HUES64 (cell line): Measurements from ENCODE around the gene SGIP1.

Experiments
- H3K27ac ChIP-seq: 2 replicates; pipeline ENCODE4 v1.7.0; 2013; ENCODE audit warnings: low read depth, low read length, inconsistent platforms
- H3K27me3 ChIP-seq: 2 replicates; pipeline ENCODE4 v1.6.1; 2013; ENCODE audit warnings: mild to moderate bottlenecking, low read length; ENCODE audit not compliant: insufficient read depth
- H3K36me3 ChIP-seq: 2 replicates; pipeline ENCODE4 v1.6.1; 2013; ENCODE audit warnings: mild to moderate bottlenecking, low read length; ENCODE audit not compliant: insufficient read depth
- H3K4me1 ChIP-seq: 2 replicates; pipeline ENCODE4 v1.6.1; 2013; ENCODE audit warnings: mild to moderate bottlenecking, low read length, moderate library complexity; ENCODE audit not compliant: insufficient read depth
- H3K4me3 ChIP-seq: 2 replicates; pipeline ENCODE4 v1.5.1; 2013; ENCODE audit warnings: mild to moderate bottlenecking, low read length, moderate library complexity
- H3K9ac ChIP-seq: 2 replicates; pipeline ENCODE4 v1.6.1; 2013; ENCODE audit warnings: mild to moderate bottlenecking, low read depth, low read length
- H3K9me3 ChIP-seq: 2 replicates; pipeline ENCODE4 v1.6.1; 2013; ENCODE audit warnings: low read depth, low read length; ENCODE audit not compliant: insufficient read depth
- WGBS: fragments of 150-250, 120-280 bp; methylation state at CpG from one replicate; pipeline ENCODE4 v1.1.7; 2013; ENCODE audit warnings: missing lambda C conversion rate; 5-methylcytosine and 5-hydroxymethylcytosine counted together

Gene SGIP1

GRCh38 chr1:66539491-66539890, 5.5 kb downstream of the SGIP1 start:
- Histone ChIP-seq H3K27ac (no peak overlapping the region), H3K9me3 (no peaks in the 10 kb centered on the region), H3K4me1 (peaks cover 24% of the 10 kb centered on the region), H3K36me3 (no peaks in the 10 kb centered on the region), H3K9ac (no peak overlapping the region), H3K4me3 (no peak overlapping the region), H3K27me3 (peaks cover 8% of the 10 kb centered on the region; the same call in 1 of the 2 replicates)
- 77% methylated on average over 1 of the region's 1 CpG for WGBS

- WGBS: 85% methylated on average over 3 of the region's 3 CpGs
- H3K36me3 ChIP-seq: no peaks in the 10 kb centered on the region
- H3K27me3 ChIP-seq: peaks cover under 1% of the 10 kb centered on the region; the same call in 1 of the 2 replicates
- no peak overlapping the region for H3K9ac ChIP-seq
- H3K4me1 ChIP-seq: peaks cover 24% of the 10 kb centered on the region
- H3K4me3 ChIP-seq: no peak overlapping the region
- no peaks in the 10 kb centered on the region for H3K9me3 ChIP-seq
- no peak overlapping the region for H3K27ac ChIP-seq
Measured at GRCh38 chr1:66540434-66541032, 6.6 kb downstream of the SGIP1 start.

GRCh38 chr1:66542314-66542713, 8.4 kb downstream of the SGIP1 start:
- Histone ChIP-seq H3K27ac (no peak overlapping the region), H3K27me3 (no peaks in the 10 kb centered on the region), H3K9ac (no peak overlapping the region), H3K9me3 (no peaks in the 10 kb centered on the region), H3K4me1 (peaks cover 24% of the 10 kb centered on the region), H3K4me3 (no peak overlapping the region), H3K36me3 (no peaks in the 10 kb centered on the region)
- WGBS: 93% methylated on average over 8 of the region's 8 CpGs

DNA sequence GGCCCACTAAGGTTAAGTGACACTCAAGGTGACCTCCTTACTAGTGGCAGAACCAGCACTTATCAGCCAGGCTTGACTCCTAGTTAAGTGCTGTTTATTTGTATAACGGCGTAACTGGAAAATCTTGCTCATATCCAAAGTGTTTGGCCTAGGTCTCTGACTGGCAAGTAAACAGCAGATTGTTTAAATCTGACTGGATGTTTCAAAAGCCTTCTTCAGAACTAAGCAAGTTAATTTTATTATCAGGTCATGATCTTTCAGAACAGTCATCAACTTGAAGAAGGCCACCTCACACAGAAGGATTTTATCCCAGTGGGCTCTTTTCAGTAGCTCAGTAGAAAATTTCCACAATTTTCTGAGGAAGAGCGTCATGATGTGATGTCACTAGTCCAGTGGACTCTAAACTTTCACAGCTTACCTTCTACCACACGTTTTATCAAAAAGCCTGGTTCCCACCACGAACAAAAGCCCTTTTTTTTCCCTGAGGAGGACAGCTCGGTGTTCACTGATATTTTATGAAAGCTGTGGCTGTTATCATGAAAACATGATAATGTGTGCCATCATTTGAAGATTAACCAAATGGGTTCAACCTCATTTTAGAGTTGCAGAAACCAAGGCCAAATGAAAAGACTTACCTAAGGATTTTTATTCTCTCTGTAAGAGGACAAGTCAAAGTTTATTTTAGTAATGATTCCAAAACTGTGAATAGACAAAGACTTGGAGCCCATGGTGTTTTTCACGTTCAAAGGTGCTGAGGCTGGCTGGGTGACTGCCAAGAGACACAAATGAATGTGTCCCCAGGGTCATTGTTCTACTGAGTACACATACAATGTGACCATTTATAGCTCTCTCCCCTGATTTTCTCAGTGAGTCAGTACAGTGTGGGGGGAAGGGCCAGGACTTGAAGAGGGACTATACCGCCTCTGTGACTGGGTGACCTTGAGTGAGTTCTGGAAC, 9.1 kb downstream of the SGIP1 start:
- H3K27ac ChIP-seq: no peak overlapping the region
- H3K9ac ChIP-seq: no peak overlapping the region
- 90% methylated on average over 8 of the region's 8 CpGs for WGBS
- peaks cover 24% of the 10 kb centered on the region for H3K4me1 ChIP-seq
- no peak overlapping the region for H3K4me3 ChIP-seq
- no peaks in the 10 kb centered on the region for H3K27me3 ChIP-seq
- no peaks in the 10 kb centered on the region for H3K36me3 ChIP-seq
- no peaks in the 10 kb centered on the region for H3K9me3 ChIP-seq

DNA sequence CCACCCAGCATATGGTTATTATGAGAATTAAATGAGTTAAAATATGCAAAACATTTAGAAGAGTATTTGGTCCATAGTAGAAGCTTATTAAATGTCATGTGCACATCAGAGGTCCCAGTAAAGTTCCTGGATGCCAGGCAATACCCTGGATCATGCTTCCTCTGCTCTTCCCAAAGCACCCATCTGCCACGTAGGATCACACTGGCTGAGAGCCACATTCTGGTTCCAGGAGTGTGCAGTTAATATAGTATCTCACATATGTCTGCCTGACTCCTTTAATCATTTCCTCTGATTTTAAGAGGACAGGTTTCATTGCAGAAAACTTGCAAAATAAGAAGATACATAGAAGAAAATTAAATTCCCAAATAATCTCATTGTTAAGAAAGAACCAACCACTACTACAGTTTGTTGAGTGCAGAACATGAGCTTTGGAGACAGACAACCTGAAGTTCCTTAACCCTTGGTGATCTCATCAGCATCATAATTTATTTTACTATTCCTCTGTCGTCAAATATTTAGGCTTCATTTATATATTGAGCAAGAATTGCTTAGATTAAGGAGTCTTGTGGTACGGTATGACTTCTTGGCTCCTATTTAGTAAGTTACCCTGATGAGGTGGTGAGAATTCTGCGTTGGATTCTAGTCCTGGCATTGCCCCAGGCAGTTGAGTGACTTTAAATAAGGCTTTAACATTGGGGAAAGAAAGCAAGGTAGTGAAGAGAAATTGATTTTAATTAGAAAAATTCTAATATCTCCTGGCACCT, 12.3 kb downstream of the SGIP1 start:
- Histone ChIP-seq H3K36me3 (no peaks in the 10 kb centered on the region), H3K9me3 (no peaks in the 10 kb centered on the region), H3K27ac (no peak overlapping the region), H3K27me3 (no peaks in the 10 kb centered on the region), H3K4me1 (peaks cover 2% of the 10 kb centered on the region), H3K4me3 (no peak overlapping the region), H3K9ac (no peak overlapping the region)
- 88% methylated on average over 3 of the region's 4 CpGs for whole genome bisulfite sequencing

DNA sequence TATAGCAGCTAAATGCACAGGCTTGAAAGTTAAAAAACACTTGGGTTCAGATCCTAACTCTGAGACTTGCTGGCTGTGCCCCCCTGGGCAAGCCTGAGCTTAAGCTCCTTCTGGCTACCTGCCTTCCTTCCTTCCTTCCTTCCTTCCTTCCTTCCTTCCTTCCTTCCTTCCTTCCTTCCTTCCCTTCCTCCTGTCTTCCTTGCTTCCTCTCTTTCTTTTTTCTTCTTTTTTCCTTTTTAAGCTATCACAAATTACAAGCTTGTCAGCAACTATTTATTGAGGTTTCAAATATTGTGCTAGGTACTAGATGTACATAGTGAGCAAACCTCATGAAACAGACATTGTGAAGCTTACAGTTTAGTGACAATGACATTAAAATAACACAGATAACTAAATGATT, 15.1 kb downstream of the SGIP1 start:
- H3K36me3 ChIP-seq: no peaks in the 10 kb centered on the region
- H3K9me3 ChIP-seq: no peaks in the 10 kb centered on the region
- H3K27me3 ChIP-seq: no peaks in the 10 kb centered on the region
- 0 out of 2 replicates have a peak, but pooled peaks cover 5% of the 10 kb centered on the region for H3K4me1 ChIP-seq
- H3K9ac ChIP-seq: no peak overlapping the region
- H3K4me3 ChIP-seq: no peak overlapping the region
- H3K27ac ChIP-seq: no peak overlapping the region

DNA sequence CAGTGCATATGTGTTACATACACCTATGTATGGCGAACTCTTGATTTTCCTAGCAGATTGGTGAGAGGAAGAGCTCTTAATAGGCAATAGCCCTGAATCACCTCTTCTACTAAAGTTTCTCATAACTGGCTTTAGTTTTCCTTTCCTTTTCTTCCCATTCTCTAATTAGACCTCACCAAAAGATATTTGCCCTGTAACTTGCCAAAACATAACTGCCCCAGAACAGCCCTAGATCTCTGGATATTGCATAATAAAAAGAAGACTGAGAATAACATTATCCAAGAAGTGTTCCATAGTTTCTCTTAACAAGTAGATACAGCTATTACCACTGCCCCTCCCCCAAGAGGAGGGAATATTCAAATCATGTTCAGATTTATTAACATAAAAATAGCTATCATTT, 16.3 kb downstream of the SGIP1 start:
- no peaks in the 10 kb centered on the region for H3K27me3 ChIP-seq
- H3K9ac ChIP-seq: no peak overlapping the region
- no peaks in the 10 kb centered on the region for H3K9me3 ChIP-seq
- no peak overlapping the region for H3K27ac ChIP-seq
- no peaks in the 10 kb centered on the region for H3K36me3 ChIP-seq
- no peak overlapping the region for H3K4me3 ChIP-seq
- WGBS: 100% methylated on average over 1 of the region's 1 CpG
- 0 out of 2 replicates have a peak, but pooled peaks cover 5% of the 10 kb centered on the region for H3K4me1 ChIP-seq

GRCh38 chr1:66552287-66552686, 18.3 kb downstream of the SGIP1 start:
- Histone ChIP-seq H3K9me3 (no peaks in the 10 kb centered on the region), H3K4me1 (0 out of 2 replicates have a peak, but pooled peaks cover 5% of the 10 kb centered on the region), H3K27ac (no peak overlapping the region), H3K27me3 (no peaks in the 10 kb centered on the region), H3K9ac (no peak overlapping the region), H3K36me3 (no peaks in the 10 kb centered on the region), H3K4me3 (no peak overlapping the region)
- 92% methylated on average over 1 of the region's 1 CpG for WGBS

DNA sequence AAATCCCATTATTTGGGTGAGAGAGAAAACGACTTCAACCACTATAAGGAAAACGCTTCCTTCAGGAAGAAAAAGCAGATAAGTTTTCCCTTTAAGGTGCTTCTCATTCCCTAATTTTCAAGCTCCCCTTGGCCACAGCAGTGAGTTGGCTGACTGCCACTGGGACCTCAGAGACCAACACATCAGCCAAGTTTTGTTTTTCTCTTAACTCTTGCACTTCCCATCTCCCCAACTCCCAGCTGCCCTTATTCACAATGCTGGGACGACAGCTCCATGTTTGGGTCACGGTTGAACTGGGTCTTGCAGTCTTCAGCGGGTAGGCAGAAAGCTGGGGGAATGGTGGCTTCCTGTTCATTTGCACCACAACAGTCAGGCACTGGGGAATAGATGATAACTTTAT, 18.9 kb downstream of the SGIP1 start:
- H3K4me1 ChIP-seq: 0 out of 2 replicates have a peak, but pooled peaks cover 5% of the 10 kb centered on the region
- H3K36me3 ChIP-seq: no peaks in the 10 kb centered on the region
- H3K27ac ChIP-seq: no peak overlapping the region
- no peak overlapping the region for H3K4me3 ChIP-seq
- H3K9ac ChIP-seq: no peak overlapping the region
- H3K9me3 ChIP-seq: no peaks in the 10 kb centered on the region
- WGBS: 47% methylated on average over 5 of the region's 5 CpGs
- H3K27me3 ChIP-seq: no peaks in the 10 kb centered on the region

- H3K27ac ChIP-seq: no peak overlapping the region
- no peak overlapping the region for H3K4me3 ChIP-seq
- no peaks in the 10 kb centered on the region for H3K36me3 ChIP-seq
- H3K27me3 ChIP-seq: no peaks in the 10 kb centered on the region
- H3K4me1 ChIP-seq: 0 out of 2 replicates have a peak, but pooled peaks cover 5% of the 10 kb centered on the region
- no peak overlapping the region for H3K9ac ChIP-seq
- H3K9me3 ChIP-seq: no peaks in the 10 kb centered on the region
- 94% methylated on average over 1 of the region's 1 CpG for WGBS
Measured at GRCh38 chr1:66553846-66554245, 19.9 kb downstream of the SGIP1 start.

DNA sequence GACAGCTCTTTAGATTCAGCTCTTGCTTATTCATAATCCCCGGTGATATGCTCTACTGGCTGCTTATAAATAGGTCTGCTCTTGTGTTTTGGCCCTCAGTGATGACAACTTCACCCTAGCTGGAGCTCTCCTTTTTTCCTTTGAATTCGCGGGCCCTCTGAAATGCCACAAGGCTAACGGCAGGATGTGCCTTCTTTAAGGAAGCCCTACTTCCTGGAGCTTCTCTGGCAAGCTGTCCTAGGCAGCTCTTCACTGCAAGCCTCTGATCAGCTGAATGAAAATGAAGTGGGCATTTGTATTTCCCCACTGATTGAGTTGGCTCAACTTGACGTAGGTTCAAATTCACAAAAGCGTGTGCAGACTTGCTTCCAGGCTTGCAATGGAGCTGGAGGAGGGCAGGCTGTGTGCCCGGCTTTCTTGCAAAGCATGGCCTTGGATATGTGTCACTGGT, 22.2 kb downstream of the SGIP1 start:
- Histone ChIP-seq H3K4me1 (0 out of 2 replicates have a peak, but pooled peaks cover 5% of the 10 kb centered on the region), H3K36me3 (no peaks in the 10 kb centered on the region), H3K9me3 (no peaks in the 10 kb centered on the region), H3K9ac (no peak overlapping the region), H3K4me3 (no peak overlapping the region), H3K27me3 (no peaks in the 10 kb centered on the region), H3K27ac (no peak overlapping the region)
- 92% methylated on average over 7 of the region's 7 CpGs for WGBS
